Measurements from ENCODE around the gene ARF5. TPM values are rescaled to one million over a fixed set of nuclear protein-coding genes. Genes with fewer than 3 reads are reported as not detected.

Gene ARF5
- total RNA-seq, 3 donors from 2014 or later: 134 to 154 (median 149) TPM

DNA sequence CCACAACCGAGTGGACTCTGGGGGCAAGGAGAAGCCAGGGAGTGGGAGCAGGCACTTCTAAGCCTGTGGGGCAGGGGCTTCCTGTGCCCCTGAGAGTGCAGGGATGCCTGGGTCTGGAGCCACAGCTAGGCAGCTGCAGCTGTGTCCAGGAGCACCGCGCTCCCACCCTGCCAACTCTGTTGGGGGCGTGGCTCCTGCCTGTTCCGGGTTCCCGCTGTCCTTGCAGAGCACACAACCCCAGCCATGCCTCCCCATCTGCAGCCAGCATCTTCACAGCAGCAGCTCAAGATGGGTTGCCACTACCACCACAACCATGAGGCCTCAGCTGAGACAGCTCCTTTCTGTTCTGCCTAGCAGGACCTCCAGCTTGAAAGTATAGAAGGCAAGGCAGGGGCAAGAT is 21.1 kb downstream of the ARF5 start:
- Histone ChIP-seq H3K36me3 (no peaks in the 10 kb centered on the region), H3K27me3 (peaks cover 0 to under 1% of the 10 kb centered on the region in 2 donors), H3K27ac (no peak overlapping the region), H3K4me1 (no peaks in the 10 kb centered on the region), H3K9me3 (peaks cover 16 to 17% of the 10 kb centered on the region in 2 donors), H3K4me3 (no peak overlapping the region)
- intact Hi-C loops (cut with DNase I; ENCODE audit: low total_unique reads): no loop called here
- DNase-seq (ENCODE audit: low spot score in 2 of 2): no peak
- TF ChIP-seq CTCF (IDR thresholded peaks at IDR 0.05): no peak
- TF ChIP-seq POLR2A (IDR thresholded peaks at IDR 0.05): no peak
- no peak for TF ChIP-seq POLR2AphosphoS5 (IDR thresholded peaks at IDR 0.05)

DNA sequence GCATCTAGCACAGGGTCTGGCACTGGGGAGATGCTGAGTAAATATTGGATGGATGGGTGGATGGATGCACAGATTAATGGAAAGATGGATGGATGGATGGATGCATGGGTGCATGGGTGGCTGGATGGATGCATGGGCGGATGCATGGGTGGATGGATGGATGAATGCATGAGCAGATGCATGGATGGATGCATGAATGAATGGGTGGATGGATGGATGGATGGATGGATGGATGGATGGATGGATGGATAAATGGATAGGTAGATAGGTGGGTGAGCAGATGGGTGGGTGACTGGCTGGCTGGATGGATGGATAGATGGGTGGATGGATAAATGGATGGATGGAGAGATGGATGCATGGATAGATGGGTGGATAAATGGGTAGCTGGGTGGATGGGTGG is 24.1 kb downstream of the ARF5 start:
- intact Hi-C loops (cut with DNase I; ENCODE audit: low total_unique reads): no loop called here
- H3K36me3 ChIP-seq: no peaks in the 10 kb centered on the region
- TF ChIP-seq CTCF (IDR thresholded peaks at IDR 0.05) (no peak), POLR2AphosphoS5 (IDR thresholded peaks at IDR 0.05) (no peak), POLR2A (IDR thresholded peaks at IDR 0.05) (no peak)

DNA sequence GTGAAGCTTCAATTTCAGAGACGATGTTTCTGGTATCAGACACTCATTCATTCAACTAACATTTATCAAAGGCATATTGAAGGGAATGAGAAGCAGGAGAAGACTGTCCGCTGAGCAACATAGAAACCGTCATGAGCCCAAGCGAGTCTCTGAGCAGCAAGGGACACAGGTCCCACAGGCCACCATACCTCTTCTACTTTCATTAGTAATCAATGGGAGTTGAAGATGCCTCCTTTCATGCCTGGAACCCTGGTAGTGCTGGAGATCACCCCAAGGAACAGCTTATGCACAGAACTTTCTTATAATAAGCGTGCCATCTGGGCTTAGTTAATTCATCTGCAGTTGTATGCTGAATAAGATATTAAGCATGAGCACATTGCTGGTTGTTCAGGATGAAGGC is 28.5 kb downstream of the ARF5 start:
- Histone ChIP-seq H3K9me3 (no peaks in the 10 kb centered on the region), H3K4me3 (no peak overlapping the region), H3K27me3 (peaks cover 3 to 60% of the 10 kb centered on the region in 2 donors), H3K27ac (no peak overlapping the region), H3K4me1 (no peaks in the 10 kb centered on the region), H3K36me3 (no peaks in the 10 kb centered on the region)
- TF ChIP-seq POLR2A (IDR thresholded peaks at IDR 0.05): no peak
- no peak for TF ChIP-seq POLR2AphosphoS5 (IDR thresholded peaks at IDR 0.05)
- no peak for TF ChIP-seq CTCF (IDR thresholded peaks at IDR 0.05)
- intact Hi-C loops (cut with DNase I; ENCODE audit: low total_unique reads): no loop called here
- no peak for DNase-seq (ENCODE audit: low spot score in 2 of 2)

More for the DNA sequence above, 24.1 kb downstream of the ARF5 start:
- Histone ChIP-seq H3K4me3 (no peak overlapping the region), H3K9me3 (peaks cover 16 to 17% of the 10 kb centered on the region in 2 donors), H3K27ac (no peak overlapping the region), H3K27me3 (peaks cover 0 to 22% of the 10 kb centered on the region in 2 donors), H3K4me1 (no peaks in the 10 kb centered on the region)
- no peak for DNase-seq (ENCODE audit: low spot score in 2 of 2)

- Histone ChIP-seq H3K4me3 (no peak within 1 kb of the TSS), H3K4me1 (no peaks in the 10 kb centered on the region), H3K27me3 (peaks cover 3 to 60% of the 10 kb centered on the region in 2 donors), H3K36me3 (no peaks in the 10 kb centered on the region), H3K27ac (no peak within 1 kb of the TSS), H3K9me3 (no peaks in the 10 kb centered on the region)
- intact Hi-C loops (cut with DNase I; ENCODE audit: low total_unique reads): no loop called here
- TF ChIP-seq POLR2AphosphoS5 (IDR thresholded peaks at IDR 0.05) (no peak), CTCF (IDR thresholded peaks at IDR 0.05) (no peak), POLR2A (IDR thresholded peaks at IDR 0.05) (no peak)
- no peak for DNase-seq (ENCODE audit: low spot score in 2 of 2)
These were observed 29.8 kb downstream of the ARF5 start, which contains the start of gene PAX4 for GRCh38 chr7:127618042-127618441. Gene PAX4 (minus strand): TSS chr7:127618142. CDS start chr7:127615928, 2,214 bp downstream.

DNA sequence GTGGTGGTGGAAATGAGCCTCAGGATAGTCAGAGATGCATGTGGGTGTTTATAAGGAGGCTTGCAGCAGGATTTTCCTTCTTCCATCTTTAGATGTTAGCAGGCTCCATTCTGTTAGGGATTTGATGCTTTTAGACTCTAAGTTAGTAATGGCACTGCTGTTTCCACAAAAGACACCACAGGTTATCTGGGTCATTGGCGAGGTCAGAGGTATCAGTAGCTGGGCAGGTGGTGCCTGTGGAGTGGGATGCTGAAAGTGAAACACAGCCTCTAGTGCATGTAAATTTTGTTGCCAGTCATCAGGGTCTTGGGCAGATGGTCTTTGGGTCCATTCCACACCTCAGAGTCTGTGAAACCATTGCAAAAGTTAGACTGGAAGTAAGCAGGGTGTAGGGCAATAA is 30.6 kb downstream of the ARF5 start:
- H3K27me3 ChIP-seq: peaks cover 3 to 60% of the 10 kb centered on the region in 2 donors
- TF ChIP-seq POLR2AphosphoS5 (IDR thresholded peaks at IDR 0.05) (no peak), POLR2A (IDR thresholded peaks at IDR 0.05) (no peak), CTCF (IDR thresholded peaks at IDR 0.05) (no peak)
- intact Hi-C loops (cut with DNase I; ENCODE audit: low total_unique reads): no loop called here
- no peak for DNase-seq (ENCODE audit: low spot score in 2 of 2)
- H3K4me1 ChIP-seq: no peaks in the 10 kb centered on the region
- no peaks in the 10 kb centered on the region for H3K9me3 ChIP-seq
- H3K4me3 ChIP-seq: no peak overlapping the region
- H3K36me3 ChIP-seq: no peaks in the 10 kb centered on the region
- no peak overlapping the region for H3K27ac ChIP-seq
